ENCODE measurements around the gene ERMN. TPM values are rescaled to one million over a fixed set of nuclear protein-coding genes. Genes with fewer than 3 reads are reported as not detected.
"Not testable (repeated sequence)": the region's sequence is repeated elsewhere in the genome, so short reads cannot be mapped to it uniquely, and the experiment has no call there.

ERMN gene
- 1 to 10 TPM in 1 of 4 donors, under 1 TPM in 3; 0.38 to 5.0 (median 0.55) TPM for total RNA-seq

- Histone ChIP-seq H3K36me3 (no peaks in the 10 kb centered on the region), H3K4me1 (peaks cover 0 to 10% (median 2%) of the 10 kb centered on the region in 4 donors), H3K27ac (no peak within 1 kb of the TSS), H3K9me3 (no peaks in the 10 kb centered on the region), H3K4me3 (no peak within 1 kb of the TSS), H3K27me3 (no peaks in the 10 kb centered on the region)
- no peak for DNase-seq
- TF ChIP-seq POLR2A (IDR thresholded peaks at IDR 0.05) (no peak), CTCF (IDR thresholded peaks at IDR 0.05) (no peak)
Observed at GRCh38 chr2:157325786-157326185, at the start of gene ERMN. Gene ERMN (minus strand): TSS chr2:157325824. CDS start chr2:157325642, 182 bp downstream.

GRCh38 chr2:157375384-157375783 is 49.8 kb upstream of the ERMN start:
- no peaks in the 10 kb centered on the region for H3K27me3 ChIP-seq
- no peak for TF ChIP-seq CTCF (IDR thresholded peaks at IDR 0.05)
- TF ChIP-seq POLR2A (IDR thresholded peaks at IDR 0.05) = no peak
- H3K9me3 ChIP-seq = peaks cover 0 to 14% (median 6%) of the 10 kb centered on the region in 4 donors
- H3K4me3 ChIP-seq = no peak overlapping the region
- no peaks in the 10 kb centered on the region for H3K4me1 ChIP-seq
- DNase-seq = no peak
- no peak overlapping the region for H3K27ac ChIP-seq
- no peaks in the 10 kb centered on the region for H3K36me3 ChIP-seq

GRCh38 chr2:157368508-157368907 is 42.9 kb upstream of the ERMN start:
- not testable (repeated sequence) for H3K27ac ChIP-seq, H3K4me3 ChIP-seq, H3K27me3 ChIP-seq, H3K9me3 ChIP-seq, H3K4me1 ChIP-seq, DNase-seq, H3K36me3 ChIP-seq

- DNase-seq = no peak
- Histone ChIP-seq H3K36me3 (no peaks in the 10 kb centered on the region), H3K27me3 (no peaks in the 10 kb centered on the region), H3K27ac (no peak overlapping the region), H3K9me3 (no peaks in the 10 kb centered on the region), H3K4me1 (peaks cover 0 to 3% (median 0%) of the 10 kb centered on the region in 4 donors), H3K4me3 (no peak overlapping the region)
- no peak for TF ChIP-seq CTCF (IDR thresholded peaks at IDR 0.05)
- TF ChIP-seq POLR2A (IDR thresholded peaks at IDR 0.05) = no peak
Observed at GRCh38 chr2:157367704-157368103, 42.1 kb upstream of the ERMN start.

- Histone ChIP-seq H3K27ac (no peak overlapping the region), H3K9me3 (peaks cover 0 to 7% (median 0%) of the 10 kb centered on the region in 4 donors), H3K4me3 (no peak overlapping the region), H3K4me1 (peaks cover 0 to 3% (median 0%) of the 10 kb centered on the region in 4 donors), H3K27me3 (no peaks in the 10 kb centered on the region), H3K36me3 (no peaks in the 10 kb centered on the region)
- no peak for DNase-seq
- TF ChIP-seq POLR2A (IDR thresholded peaks at IDR 0.05) (no peak), CTCF (IDR thresholded peaks at IDR 0.05) (no peak)
Observed at GRCh38 chr2:157364257-157364974, 38.8 kb upstream of the ERMN start.

GRCh38 chr2:157363612-157364101 is 38.0 kb upstream of the ERMN start:
- no peak overlapping the region for H3K4me3 ChIP-seq
- H3K27ac ChIP-seq = no peak overlapping the region
- H3K36me3 ChIP-seq = no peaks in the 10 kb centered on the region
- no peaks in the 10 kb centered on the region for H3K27me3 ChIP-seq
- H3K9me3 ChIP-seq = peaks cover 0 to 7% (median 0%) of the 10 kb centered on the region in 4 donors
- no peak for DNase-seq
- TF ChIP-seq POLR2A (IDR thresholded peaks at IDR 0.05) (no peak), CTCF (IDR thresholded peaks at IDR 0.05) (no peak)
- H3K4me1 ChIP-seq = peaks cover 0 to 3% (median 0%) of the 10 kb centered on the region in 4 donors

Measured in Peyer's patch (tissue), 4 donors.